ENCODE measurements around the gene SLX4IP.

DNA sequence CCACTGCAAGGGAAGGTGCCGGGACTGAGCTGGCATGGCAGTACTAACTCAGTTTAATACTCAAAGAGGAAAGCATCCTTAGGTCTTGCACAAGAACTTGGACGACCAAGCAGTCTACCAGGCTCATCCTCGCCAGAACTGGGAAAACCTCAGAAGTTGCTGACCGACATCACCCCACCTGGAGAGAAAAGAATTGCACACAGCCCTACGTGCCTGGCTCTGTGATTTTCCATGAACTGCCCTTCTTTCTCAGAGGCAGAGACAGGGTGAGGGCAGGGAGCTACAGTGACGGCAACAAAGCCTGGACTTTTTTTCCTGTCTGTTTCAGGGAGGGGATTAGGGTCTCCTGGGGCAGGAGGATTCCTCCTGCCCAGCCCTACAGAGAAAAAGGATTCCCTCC is 230.7 kb downstream of the SLX4IP start:
- TF ChIP-seq, protein P1, sequence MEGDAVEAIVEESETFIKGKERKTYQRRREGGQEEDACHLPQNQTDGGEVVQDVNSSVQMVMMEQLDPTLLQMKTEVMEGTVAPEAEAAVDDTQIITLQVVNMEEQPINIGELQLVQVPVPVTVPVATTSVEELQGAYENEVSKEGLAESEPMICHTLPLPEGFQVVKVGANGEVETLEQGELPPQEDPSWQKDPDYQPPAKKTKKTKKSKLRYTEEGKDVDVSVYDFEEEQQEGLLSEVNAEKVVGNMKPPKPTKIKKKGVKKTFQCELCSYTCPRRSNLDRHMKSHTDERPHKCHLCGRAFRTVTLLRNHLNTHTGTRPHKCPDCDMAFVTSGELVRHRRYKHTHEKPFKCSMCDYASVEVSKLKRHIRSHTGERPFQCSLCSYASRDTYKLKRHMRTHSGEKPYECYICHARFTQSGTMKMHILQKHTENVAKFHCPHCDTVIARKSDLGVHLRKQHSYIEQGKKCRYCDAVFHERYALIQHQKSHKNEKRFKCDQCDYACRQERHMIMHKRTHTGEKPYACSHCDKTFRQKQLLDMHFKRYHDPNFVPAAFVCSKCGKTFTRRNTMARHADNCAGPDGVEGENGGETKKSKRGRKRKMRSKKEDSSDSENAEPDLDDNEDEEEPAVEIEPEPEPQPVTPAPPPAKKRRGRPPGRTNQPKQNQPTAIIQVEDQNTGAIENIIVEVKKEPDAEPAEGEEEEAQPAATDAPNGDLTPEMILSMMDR (conservative IDR thresholded peaks at IDR 0.05 in 1 of 2, IDR thresholded peaks at IDR 0.05 in 1 of 2; ENCODE audit: extremely low read depth in 1 of 2, insufficient read depth in 1 of 2, low read depth in 1 of 2, low read length in 2 of 2): peak in 1 of 2 donors; percentile 13
- no peak for TF ChIP-seq EZH2 (IDR thresholded peaks at IDR 0.05; ENCODE audit: borderline replicate concordance, low read length)
